Measurements from ENCODE around the gene CGRRF1.

DNA sequence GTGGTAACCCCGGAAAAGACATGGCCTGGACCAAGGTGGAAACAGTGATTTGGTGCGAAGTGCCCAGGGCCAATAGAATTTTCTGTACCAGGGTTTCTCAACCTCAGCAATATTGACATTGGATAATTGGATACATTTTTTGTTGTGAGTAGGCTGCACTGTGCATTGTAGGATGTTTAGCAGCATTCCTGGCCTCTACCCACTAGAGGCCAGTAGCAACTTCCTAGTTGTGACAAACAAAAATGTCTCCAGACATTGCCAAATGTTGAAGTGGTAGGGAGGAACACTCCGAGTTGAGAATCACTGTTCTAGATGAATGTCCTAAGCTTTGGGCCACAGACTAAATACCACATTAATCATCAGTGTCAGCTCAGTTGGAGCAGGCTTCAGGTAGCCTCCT lies 6.2 kb upstream of the CGRRF1 start:
- no peak for TF ChIP-seq POLR2AphosphoS5 (IDR thresholded peaks at IDR 0.05; ENCODE audit: low read depth, low read length)
- TF ChIP-seq SIN3A (IDR thresholded peaks at IDR 0.05; ENCODE audit: borderline replicate concordance, insufficient read depth, low read length) = no peak
- TF ChIP-seq REST (IDR thresholded peaks at IDR 0.05; ENCODE audit: insufficient read depth in 1 of 2, low read depth in 2 of 2, low read length in 2 of 2) = no peak

Measured in PFSK-1 (cell line).